ENCODE measurements around the gene CDA.

CDA gene

GRCh38 chr1:20660363-20660762, 71.5 kb downstream of the CDA start:
- DNase-seq (ENCODE audit: low read depth): no peak
- H3K4me3 ChIP-seq (ENCODE audit: low read length): peak overlapping the region; percentile 92
- TF ChIP-seq CTCF (IDR thresholded peaks at IDR 0.05; ENCODE audit: insufficient read depth, low read depth, low read length, missing control alignments): no peak

GRCh38 chr1:20660847-20661206, 71.9 kb downstream of the CDA start:
- peak overlapping the region; percentile 92 for H3K4me3 ChIP-seq (ENCODE audit: low read length)
- TF ChIP-seq CTCF (IDR thresholded peaks at IDR 0.05; ENCODE audit: insufficient read depth, low read depth, low read length, missing control alignments): no peak
- DNase-seq (ENCODE audit: low read depth): peak; percentile 14

- peak; percentile 63 for TF ChIP-seq CTCF (IDR thresholded peaks at IDR 0.05; ENCODE audit: insufficient read depth, low read depth, low read length, missing control alignments)
- peak within 1 kb of the TSS; percentile 92 for H3K4me3 ChIP-seq (ENCODE audit: low read length)
- DNase-seq (ENCODE audit: low read depth): peak; percentile 98
Measured at GRCh38 chr1:20661207-20662109, 72.6 kb downstream of the CDA start, which contains the start of gene DDOST. Gene DDOST (minus strand): TSS chr1:20661369. CDS start chr1:20661350, 19 bp downstream.

- no peak for DNase-seq (ENCODE audit: low read depth)
- TF ChIP-seq CTCF (IDR thresholded peaks at IDR 0.05; ENCODE audit: insufficient read depth, low read depth, low read length, missing control alignments): no peak
- peak overlapping the region; percentile 92 for H3K4me3 ChIP-seq (ENCODE audit: low read length)
Measured at GRCh38 chr1:20662110-20662475, 73.2 kb downstream of the CDA start.

GRCh38 chr1:20663365-20663764, 74.5 kb downstream of the CDA start:
- H3K4me3 ChIP-seq (ENCODE audit: low read length): no peak overlapping the region
- no peak for DNase-seq (ENCODE audit: low read depth)
- TF ChIP-seq CTCF (IDR thresholded peaks at IDR 0.05; ENCODE audit: insufficient read depth, low read depth, low read length, missing control alignments): no peak

- no peak for DNase-seq (ENCODE audit: low read depth)
- no peak for TF ChIP-seq CTCF (IDR thresholded peaks at IDR 0.05; ENCODE audit: insufficient read depth, low read depth, low read length, missing control alignments)
- H3K4me3 ChIP-seq (ENCODE audit: low read length): no peak overlapping the region
Measured at GRCh38 chr1:20663969-20664715, 75.2 kb downstream of the CDA start.

Measured in epithelial cell of esophagus (primary cell).